IMR-90 (cell line): ENCODE results near the gene VAC14. TPM values are rescaled to one million over a fixed set of nuclear protein-coding genes. Genes with fewer than 3 reads are reported as not detected.
A peak's percentile ranks its signal among the peaks of the same experiment; 100 is the strongest.

ENCODE experiments used
- CEBPB ChIP-seq: IDR thresholded peaks from 2 replicates; pipeline ENCODE4 v1.6.1; 2012; ENCODE audit warnings: low read depth, low read length, improper control_type of control experiment
- MAZ ChIP-seq: IDR thresholded peaks from 2 replicates; pipeline ENCODE4 v1.6.1; 2012; ENCODE audit warnings: low read depth, mild to moderate bottlenecking, low read length, improper control_type of control experiment, moderate library complexity, borderline replicate concordance
- RCOR1 ChIP-seq: IDR thresholded peaks from 2 replicates; pipeline ENCODE4 v1.6.1; 2012; ENCODE audit warnings: mild to moderate bottlenecking, low read length, improper control_type of control experiment; ENCODE audit not compliant: insufficient replicate concordance
- polyA plus RNA-seq, 3 experiments: library from polyadenylated mRNA; depleted of rRNA; stranded (reverse); fragments of >200 nt; gene quantifications; 2 replicates each; pipeline ENCODE4 v1.2.3, GENCODE V29; 2012; ENCODE audit warnings: low replicate concordance in 1 of 3
- total RNA-seq: library from RNA; depleted of rRNA; stranded (reverse); fragments of >200 nt; gene quantifications from 2 replicates; pipeline ENCODE4 v1.2.3, GENCODE V29; 2012

The VAC14 gene
- total and polyA plus RNA-seq, 2 of the 4 experiments (the other 2 are of a cell fraction): 21.1 to 40.2 TPM

- TF ChIP-seq RCOR1 (no peak), MAZ (peak; percentile 42; the same call in 1 of the 2 replicates), CEBPB (peak; percentile 90)
Measured at GRCh38 chr16:70691223-70692129, 109.5 kb downstream of the VAC14 start (continued).
